Urothelium cell line (cell line): ENCODE results near the gene FBLN2.

Experiments used
- DNase-seq: peaks from one replicate; pipeline ENCODE4 v3.0.0; 2011; ENCODE audit warnings: low spot score, mixed read lengths
- FAIRE-seq: peaks from 2 replicates; lab custom pipeline; 2011; peaks lifted over from hg19 to GRCh38; lab: Jason Lieb, UNC

Gene FBLN2

DNA sequence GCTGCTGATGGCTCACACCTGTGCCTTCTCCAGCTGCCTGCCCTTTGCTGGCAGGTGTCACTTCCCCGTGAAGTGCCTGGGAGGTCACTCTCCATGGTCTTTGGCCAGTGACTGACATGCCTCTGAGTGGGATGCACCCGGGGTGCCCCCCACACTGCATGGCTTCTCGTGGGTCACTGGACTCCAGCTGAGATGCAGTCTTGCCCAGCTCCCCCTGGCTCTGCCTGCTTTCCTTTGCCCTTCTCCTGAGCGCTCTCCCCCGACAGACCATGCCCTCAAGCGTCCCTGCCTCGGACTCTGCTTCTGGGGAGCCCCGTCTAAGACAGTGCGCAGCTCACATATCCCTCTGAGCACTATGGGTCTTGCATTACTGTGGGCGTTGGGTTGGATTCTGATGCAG, 14.4 kb downstream of the FBLN2 start:
- FAIRE-seq (no peak), DNase-seq (no peak)

- FAIRE-seq = no peak
- no peak for DNase-seq
Measured at GRCh38 chr3:13563911-13564310, 15.0 kb downstream of the FBLN2 start.

- DNase-seq (no peak), FAIRE-seq (no peak)
Measured at GRCh38 chr3:13564751-13565560, 16.0 kb downstream of the FBLN2 start.

DNA sequence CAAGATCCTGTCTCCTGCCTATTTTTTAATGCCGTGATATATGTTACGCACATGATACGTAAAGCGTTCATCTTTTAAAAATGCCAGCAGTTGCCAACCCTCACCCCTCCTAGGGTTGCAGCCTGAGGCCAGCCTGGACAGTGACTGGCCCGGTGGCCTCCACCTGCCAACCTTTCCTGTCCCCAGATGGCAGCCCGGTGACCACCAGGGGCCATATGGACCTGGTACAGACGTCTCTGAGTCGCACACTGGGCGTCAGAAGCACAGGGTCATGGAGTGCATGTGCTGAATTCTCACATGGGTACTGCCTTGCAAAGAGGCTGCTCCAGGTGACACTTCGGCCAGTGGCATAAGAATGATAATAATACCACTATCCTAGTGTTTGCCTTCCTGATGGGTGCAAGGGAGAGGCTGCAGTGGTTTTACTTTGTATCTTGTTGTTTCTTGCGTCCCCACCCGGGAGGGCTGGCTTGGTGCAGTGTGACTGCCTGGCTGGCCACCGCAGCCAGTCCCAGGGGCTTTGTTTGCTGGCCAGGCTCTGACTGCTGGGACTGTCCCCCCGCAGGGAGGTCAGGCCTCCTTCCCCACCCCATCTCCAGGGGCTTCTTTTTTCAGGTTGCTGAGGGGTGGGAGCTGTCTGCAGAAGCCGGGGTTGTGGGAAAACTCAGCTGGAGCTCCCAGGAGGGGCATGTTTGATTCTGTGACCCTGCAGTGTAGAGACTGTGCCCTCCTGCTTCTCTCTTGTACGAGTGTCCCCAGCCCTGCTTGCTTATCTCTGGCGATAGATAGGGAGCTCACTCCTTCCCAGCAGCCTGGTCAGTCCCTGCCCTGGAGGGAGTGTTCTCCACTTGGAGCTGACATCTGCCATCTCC, 16.9 kb downstream of the FBLN2 start:
- FAIRE-seq = no peak
- no peak for DNase-seq

GRCh38 chr3:13566453-13566748, 17.5 kb downstream of the FBLN2 start:
- DNase-seq = no peak
- FAIRE-seq = no peak

DNA sequence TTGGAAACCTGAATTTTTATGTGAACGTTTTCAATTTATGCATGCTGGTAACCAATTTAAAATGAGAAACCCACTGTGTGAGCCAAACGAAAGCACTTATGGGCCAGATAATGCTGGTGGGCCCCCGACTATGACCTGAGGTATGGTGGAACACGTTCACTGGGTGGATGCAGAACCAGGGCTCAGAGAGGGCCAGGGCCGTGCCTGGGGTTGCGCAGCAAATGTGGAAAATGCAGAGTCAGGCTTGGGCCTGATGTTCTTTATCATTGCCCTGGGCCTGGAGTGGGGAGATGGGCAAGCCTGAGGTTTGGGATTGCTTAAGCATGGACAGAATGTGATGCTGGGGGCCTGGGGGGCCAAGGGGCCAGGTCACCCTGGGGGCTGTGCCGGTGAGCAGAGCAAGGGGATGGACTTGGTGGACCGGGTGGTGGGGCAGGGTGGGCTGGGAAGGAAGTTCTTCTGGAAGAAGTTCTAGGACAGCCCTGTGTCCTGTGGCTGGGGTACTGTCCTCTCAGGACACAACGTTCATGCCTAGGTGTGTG, 17.9 kb downstream of the FBLN2 start:
- FAIRE-seq = no peak
- no peak for DNase-seq

GRCh38 chr3:13567684-13568514, 19.0 kb downstream of the FBLN2 start:
- FAIRE-seq = no peak
- DNase-seq = no peak

- DNase-seq = no peak
- no peak for FAIRE-seq
Measured at GRCh38 chr3:13568515-13569028, 19.6 kb downstream of the FBLN2 start.

DNA sequence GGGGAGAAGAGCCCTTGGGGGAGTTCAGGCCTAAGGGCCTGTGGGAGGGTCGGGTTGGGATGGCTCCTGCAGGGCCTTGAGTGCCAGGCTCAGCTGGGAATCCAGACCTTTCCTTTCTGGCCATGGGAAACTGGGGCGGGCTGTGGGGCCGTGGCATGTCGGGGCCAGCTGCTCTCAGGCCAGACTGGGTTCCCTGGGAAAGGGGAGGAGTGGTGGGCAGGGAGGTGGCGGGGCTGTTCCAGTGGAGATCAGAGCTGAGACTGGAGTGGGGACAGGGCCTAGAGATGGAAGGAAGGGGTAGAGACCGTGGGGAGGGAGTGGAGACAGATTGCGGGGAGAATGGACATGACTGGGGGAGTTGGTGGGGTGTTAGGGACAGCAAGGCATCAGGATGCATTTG, 20.3 kb downstream of the FBLN2 start:
- FAIRE-seq = no peak
- no peak for DNase-seq

GRCh38 chr3:13569641-13570390, 20.9 kb downstream of the FBLN2 start:
- FAIRE-seq = peak; percentile 5
- no peak for DNase-seq

DNA sequence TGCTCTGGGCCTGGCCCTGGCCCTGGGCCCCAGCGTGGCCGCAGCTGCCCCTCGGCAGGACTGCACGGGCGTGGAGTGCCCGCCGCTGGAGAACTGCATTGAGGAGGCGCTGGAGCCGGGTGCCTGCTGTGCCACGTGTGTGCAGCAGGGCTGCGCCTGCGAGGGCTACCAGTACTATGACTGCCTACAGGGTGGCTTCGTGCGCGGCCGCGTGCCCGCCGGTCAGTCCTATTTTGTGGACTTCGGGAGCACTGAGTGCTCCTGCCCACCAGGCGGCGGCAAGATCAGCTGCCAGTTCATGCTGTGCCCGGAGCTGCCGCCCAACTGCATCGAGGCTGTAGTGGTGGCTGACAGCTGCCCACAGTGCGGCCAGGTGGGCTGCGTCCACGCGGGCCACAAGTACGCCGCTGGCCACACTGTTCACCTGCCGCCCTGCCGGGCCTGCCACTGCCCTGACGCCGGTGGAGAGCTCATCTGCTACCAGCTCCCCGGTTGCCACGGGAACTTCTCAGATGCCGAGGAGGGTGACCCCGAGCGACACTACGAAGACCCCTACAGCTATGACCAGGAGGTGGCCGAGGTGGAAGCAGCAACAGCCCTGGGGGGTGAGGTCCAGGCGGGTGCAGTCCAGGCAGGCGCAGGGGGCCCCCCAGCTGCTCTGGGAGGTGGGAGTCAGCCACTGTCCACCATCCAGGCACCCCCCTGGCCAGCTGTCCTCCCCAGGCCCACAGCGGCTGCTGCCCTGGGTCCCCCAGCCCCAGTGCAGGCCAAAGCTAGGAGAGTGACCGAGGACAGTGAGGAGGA, 21.7 kb downstream of the FBLN2 start:
- DNase-seq (no peak), FAIRE-seq (no peak)

GRCh38 chr3:13571264-13571663, 22.3 kb downstream of the FBLN2 start:
- no peak for DNase-seq
- no peak for FAIRE-seq

DNA sequence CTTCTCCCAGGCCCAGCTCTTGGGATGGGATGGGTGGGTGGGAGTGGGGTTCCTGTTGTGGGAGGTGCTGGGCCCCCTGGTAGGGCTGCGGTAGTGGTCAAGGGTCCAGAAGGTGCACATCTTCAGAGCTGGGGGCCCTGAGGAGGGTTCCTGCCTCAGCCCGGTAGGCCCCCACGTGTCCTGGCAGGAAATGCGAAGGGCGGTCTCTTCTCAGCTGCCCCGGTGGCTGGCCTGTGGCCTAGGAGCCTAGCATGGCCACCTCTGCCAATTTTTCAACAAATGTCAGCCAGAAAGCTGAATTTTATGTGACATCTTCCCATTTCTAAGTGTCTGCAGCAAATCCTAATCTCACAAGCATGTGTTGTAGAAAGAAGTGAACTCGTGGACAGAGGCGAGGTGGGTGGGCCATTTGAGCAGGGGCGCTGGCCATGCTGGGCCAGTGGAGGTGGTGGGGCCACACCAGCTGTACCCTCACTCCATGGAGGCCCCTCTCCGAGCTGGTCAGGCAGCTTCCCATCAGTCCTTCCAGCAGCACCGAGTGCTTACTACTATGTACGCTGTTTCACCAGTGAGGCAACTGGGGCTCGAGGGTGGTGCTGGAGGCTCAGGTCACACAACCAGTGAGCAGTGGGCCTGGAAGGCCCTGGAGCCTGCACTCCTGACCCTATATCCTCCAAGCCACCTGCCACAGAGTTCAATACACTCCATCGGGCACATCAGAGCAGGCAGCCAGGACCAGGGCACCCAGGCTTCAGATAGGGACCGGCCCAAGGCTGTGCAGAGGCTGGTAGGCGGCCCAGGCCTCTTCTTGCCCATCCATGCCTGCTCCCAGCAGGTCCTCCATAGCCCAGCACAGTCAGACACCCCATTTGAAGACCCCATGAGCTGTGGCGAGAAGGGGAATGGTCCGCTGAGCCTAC, 23.2 kb downstream of the FBLN2 start:
- no peak for DNase-seq
- FAIRE-seq = no peak

DNA sequence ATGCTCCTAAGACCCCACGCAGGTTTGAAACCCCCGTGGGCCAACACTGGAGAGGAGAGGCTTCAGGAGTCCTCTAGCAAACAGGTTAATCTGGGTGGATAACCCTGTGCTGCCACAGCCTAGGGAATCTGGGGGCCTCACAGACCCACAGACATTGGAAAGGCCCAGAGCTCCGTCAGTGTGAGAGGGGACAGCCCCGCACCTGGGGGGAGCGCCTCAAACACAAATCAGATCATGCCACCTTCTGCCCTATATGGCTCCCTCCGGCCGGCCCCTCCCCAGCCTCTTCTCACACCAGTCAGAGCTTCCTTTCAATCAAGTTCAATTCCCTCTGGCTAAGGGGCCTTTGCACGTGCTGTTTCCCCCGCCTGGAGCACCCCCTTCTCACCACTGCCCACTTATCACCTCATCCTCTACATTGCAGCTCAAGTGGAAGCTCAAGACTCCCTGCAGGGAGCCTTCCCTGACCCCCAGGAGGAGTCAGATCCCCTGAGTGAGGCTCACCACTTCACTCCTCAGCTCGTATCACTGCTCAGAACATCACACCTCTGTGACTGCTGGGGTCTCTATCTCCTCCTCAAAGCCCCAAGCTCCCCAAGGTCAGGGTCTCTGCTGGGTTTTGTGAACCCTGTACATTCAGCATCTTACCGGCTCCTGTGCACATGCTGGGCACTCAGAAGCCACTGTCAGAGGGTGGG, 24.1 kb downstream of the FBLN2 start:
- FAIRE-seq = no peak

DNA sequence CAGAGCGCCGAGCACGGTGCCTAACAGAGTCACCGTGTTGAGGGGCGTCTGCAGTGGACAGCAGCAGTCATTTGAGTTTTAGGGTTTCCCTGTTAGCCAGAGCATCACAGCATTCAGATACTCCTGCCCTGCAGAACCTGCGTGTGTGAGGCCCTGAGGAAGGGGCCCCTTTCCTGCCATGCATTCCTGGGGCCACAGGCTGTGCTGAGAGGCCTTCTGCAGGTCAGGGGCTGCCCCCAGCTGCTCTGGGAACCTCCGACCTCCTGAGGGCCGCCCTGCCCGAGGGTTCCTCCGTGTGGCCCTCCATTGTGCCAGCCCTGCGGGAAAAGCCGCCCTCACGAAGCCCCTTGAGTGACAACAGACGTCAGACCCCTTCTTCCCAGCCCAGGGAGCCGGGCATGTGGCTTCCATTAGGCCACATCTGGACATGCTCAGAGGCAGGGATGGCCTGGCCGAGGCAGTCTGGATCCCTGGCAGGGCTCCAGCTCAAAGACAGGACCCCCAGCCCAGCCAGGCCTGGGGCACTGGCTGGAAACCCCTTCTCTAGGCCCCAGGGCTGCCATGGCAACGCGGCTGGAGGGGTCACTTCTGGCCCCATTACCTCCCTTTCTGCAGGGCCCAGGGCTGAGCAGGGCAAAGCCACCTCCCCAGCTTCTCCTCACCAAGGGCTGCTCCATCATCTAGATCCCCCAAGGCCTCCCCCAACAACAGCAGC, 25.3 kb downstream of the FBLN2 start:
- FAIRE-seq = no peak
- DNase-seq = no peak

More for the DNA sequence above, 24.1 kb downstream of the FBLN2 start:
- DNase-seq = no peak

GRCh38 chr3:13574798-13575451, 26.0 kb downstream of the FBLN2 start:
- FAIRE-seq = peak; percentile 76
- DNase-seq = no peak
